Left ventricle myocardium inferior (tissue), 1 donor: ENCODE measurements around the gene FRMD6. TPM values are rescaled to one million over a fixed set of nuclear protein-coding genes. Genes with fewer than 3 reads are reported as not detected.

ENCODE experiments used
- DNase-seq: peaks from one replicate; pipeline ENCODE4 v3.0.0-alpha.2; 2020
- H3K27ac ChIP-seq: fragments of 200-600 bp; replicated peaks from 2 replicates; pipeline ENCODE4 v1.8.0; 2021
- H3K27me3 ChIP-seq: fragments of 200-600 bp; 2 replicates; pipeline ENCODE4 v1.8.0; 2021; ENCODE audit warnings: low read depth
- H3K36me3 ChIP-seq: fragments of 200-600 bp; 2 replicates; pipeline ENCODE4 v1.8.0; 2021
- H3K4me1 ChIP-seq: fragments of 200-600 bp; 2 replicates; pipeline ENCODE4 v1.8.0; 2021
- H3K4me3 ChIP-seq: fragments of 200-600 bp; 2 replicates; pipeline ENCODE4 v1.8.0; 2021; ENCODE audit warnings: mild to moderate bottlenecking, moderate library complexity
- H3K9me3 ChIP-seq: fragments of 200-600 bp; replicated peaks from 2 replicates; pipeline ENCODE4 v1.8.0; 2021
- CTCF ChIP-seq: fragments of 200-600 bp; IDR thresholded peaks from 2 replicates; pipeline ENCODE4 v1.8.0; 2021; ENCODE audit warnings: antibody characterized with exemption, mild to moderate bottlenecking, borderline replicate concordance
- intact Hi-C: fragments of 100-400 bp; cut with micrococcal nuclease; formaldehyde crosslinking; loops from one replicate; pipeline ENCODE4 v1.11.0; 2022
- total RNA-seq: library from RNA; stranded (reverse); fragmentation: NEBNext Ultra II Directional; extraction: Animal tissue kit (Norgen Biotek cat#: 25700); gene quantifications from one replicate; pipeline ENCODE4 v1.2.1, GENCODE V29; 2021
- donor health status: DM: no; HTN: yes; CAD: no; lungs with severe emphysema.

FRMD6 gene
- total RNA-seq, 1 donor from 2014 or later, result 7.7 TPM

GRCh38 chr14:51620056-51620455 lies 31.7 kb upstream of the FRMD6 start:
- no peak overlapping the region for H3K27ac ChIP-seq
- intact Hi-C loops, result no loop called here
- no peak for DNase-seq
- no peaks in the 10 kb centered on the region for H3K27me3 ChIP-seq
- H3K4me3 ChIP-seq, result no peak overlapping the region
- no peak for TF ChIP-seq CTCF
- peaks cover 13% of the 10 kb centered on the region for H3K4me1 ChIP-seq
- H3K36me3 ChIP-seq, result no peaks in the 10 kb centered on the region
- H3K9me3 ChIP-seq, result no peaks in the 10 kb centered on the region

GRCh38 chr14:51621654-51622053 lies 30.1 kb upstream of the FRMD6 start:
- H3K4me3 ChIP-seq, result no peak overlapping the region

GRCh38 chr14:51622376-51622775 lies 29.3 kb upstream of the FRMD6 start:
- intact Hi-C loops, result no loop called here
- no peaks in the 10 kb centered on the region for H3K27me3 ChIP-seq
- no peaks in the 10 kb centered on the region for H3K36me3 ChIP-seq
- no peak overlapping the region for H3K27ac ChIP-seq
- no peak for DNase-seq
- TF ChIP-seq CTCF, result no peak
- H3K4me1 ChIP-seq, result peaks cover 8% of the 10 kb centered on the region
- H3K9me3 ChIP-seq, result no peaks in the 10 kb centered on the region
- H3K4me3 ChIP-seq, result no peak overlapping the region

More at GRCh38 chr14:51621654-51622053, 30.1 kb upstream of the FRMD6 start:
- intact Hi-C loops, result no loop called here
- Histone ChIP-seq H3K9me3 (no peaks in the 10 kb centered on the region), H3K27ac (no peak overlapping the region), H3K36me3 (no peaks in the 10 kb centered on the region), H3K27me3 (no peaks in the 10 kb centered on the region), H3K4me1 (peaks cover 10% of the 10 kb centered on the region)
- no peak for TF ChIP-seq CTCF
- no peak for DNase-seq

- Histone ChIP-seq H3K4me1 (peaks cover 8% of the 10 kb centered on the region), H3K9me3 (no peaks in the 10 kb centered on the region), H3K27me3 (no peaks in the 10 kb centered on the region), H3K36me3 (no peaks in the 10 kb centered on the region), H3K27ac (no peak overlapping the region), H3K4me3 (no peak overlapping the region)
- DNase-seq, result no peak
- intact Hi-C loops, result no loop called here
- no peak for TF ChIP-seq CTCF
Measured at GRCh38 chr14:51624955-51625569, 26.6 kb upstream of the FRMD6 start.

- no peak for TF ChIP-seq CTCF
- Histone ChIP-seq H3K4me1 (peaks cover 8% of the 10 kb centered on the region), H3K36me3 (no peaks in the 10 kb centered on the region), H3K4me3 (no peak overlapping the region), H3K9me3 (no peaks in the 10 kb centered on the region), H3K27me3 (no peaks in the 10 kb centered on the region), H3K27ac (no peak overlapping the region)
- intact Hi-C loops, result no loop called here
- DNase-seq, result no peak
Measured at GRCh38 chr14:51626185-51626584, 25.5 kb upstream of the FRMD6 start.
